Measurements from ENCODE around the gene MICU2.

The MICU2 gene

GRCh38 chr13:21516805-21517204 is 87.2 kb downstream of the MICU2 start:
- FAIRE-seq (no peak), DNase-seq (ENCODE audit: extremely low spot score, insufficient read length, low read depth) (no peak)

GRCh38 chr13:21511849-21512248 is 92.1 kb downstream of the MICU2 start:
- FAIRE-seq (no peak), DNase-seq (ENCODE audit: extremely low spot score, insufficient read length, low read depth) (no peak)

- FAIRE-seq (no peak), DNase-seq (ENCODE audit: extremely low spot score, insufficient read length, low read depth) (no peak)
Measured at GRCh38 chr13:21504379-21504778, 99.6 kb downstream of the MICU2 start.

- FAIRE-seq (no peak), DNase-seq (ENCODE audit: extremely low spot score, insufficient read length, low read depth) (no peak)
Measured at GRCh38 chr13:21501686-21502085, 102.3 kb downstream of the MICU2 start.

GRCh38 chr13:21486322-21486721 is 117.6 kb downstream of the MICU2 start:
- no peak for DNase-seq (ENCODE audit: extremely low spot score, insufficient read length, low read depth)
- no peak for FAIRE-seq

- FAIRE-seq (no peak), DNase-seq (ENCODE audit: extremely low spot score, insufficient read length, low read depth) (no peak)
Measured at GRCh38 chr13:21483748-21484147, 120.2 kb downstream of the MICU2 start.

GRCh38 chr13:21481359-21481758 is 122.6 kb downstream of the MICU2 start:
- no peak for FAIRE-seq
- no peak for DNase-seq (ENCODE audit: extremely low spot score, insufficient read length, low read depth)

- DNase-seq (ENCODE audit: extremely low spot score, insufficient read length, low read depth) (no peak), FAIRE-seq (peak; percentile 88)
Measured at GRCh38 chr13:21478881-21479808, 124.8 kb downstream of the MICU2 start.

- FAIRE-seq (peak; percentile 96), DNase-seq (ENCODE audit: extremely low spot score, insufficient read length, low read depth) (peak; percentile 54)
Measured at GRCh38 chr13:21476893-21477472, 127.0 kb downstream of the MICU2 start.

GRCh38 chr13:21475115-21475514 is 128.9 kb downstream of the MICU2 start:
- DNase-seq (ENCODE audit: extremely low spot score, insufficient read length, low read depth) (no peak), FAIRE-seq (no peak)

GRCh38 chr13:21470785-21471184 is 133.2 kb downstream of the MICU2 start:
- FAIRE-seq (no peak), DNase-seq (ENCODE audit: extremely low spot score, insufficient read length, low read depth) (no peak)

- no peak for FAIRE-seq
Measured at GRCh38 chr13:21466527-21466926, 137.4 kb downstream of the MICU2 start.

GRCh38 chr13:21465710-21466160 is 138.2 kb downstream of the MICU2 start:
- FAIRE-seq (no peak), DNase-seq (ENCODE audit: extremely low spot score, insufficient read length, low read depth) (no peak)

More at GRCh38 chr13:21466527-21466926, 137.4 kb downstream of the MICU2 start:
- DNase-seq (ENCODE audit: extremely low spot score, insufficient read length, low read depth) = no peak

GRCh38 chr13:21463424-21463823 is 140.5 kb downstream of the MICU2 start:
- FAIRE-seq = no peak

GRCh38 chr13:21461131-21461530 is 142.8 kb downstream of the MICU2 start:
- DNase-seq (ENCODE audit: extremely low spot score, insufficient read length, low read depth) = no peak
- no peak for FAIRE-seq

More at GRCh38 chr13:21463424-21463823, 140.5 kb downstream of the MICU2 start:
- no peak for DNase-seq (ENCODE audit: extremely low spot score, insufficient read length, low read depth)

- DNase-seq (ENCODE audit: extremely low spot score, insufficient read length, low read depth) = peak; percentile 88
- FAIRE-seq = peak; percentile 64
Measured at GRCh38 chr13:21458813-21459701, 144.9 kb downstream of the MICU2 start, which contains the start of gene ZDHHC20. Gene ZDHHC20 (minus strand): TSS chr13:21459303. CDS start chr13:21459171, 132 bp downstream.

- peak; percentile 36 for FAIRE-seq
- DNase-seq (ENCODE audit: extremely low spot score, insufficient read length, low read depth) = no peak
Measured at GRCh38 chr13:21458451-21458812, 145.5 kb downstream of the MICU2 start.

- no peak for DNase-seq (ENCODE audit: extremely low spot score, insufficient read length, low read depth)
- no peak for FAIRE-seq
Measured at GRCh38 chr13:21453387-21454081, 150.4 kb downstream of the MICU2 start.

GRCh38 chr13:21450936-21451335 is 153.0 kb downstream of the MICU2 start:
- DNase-seq (ENCODE audit: extremely low spot score, insufficient read length, low read depth) (no peak), FAIRE-seq (no peak)

- FAIRE-seq = no peak
- DNase-seq (ENCODE audit: extremely low spot score, insufficient read length, low read depth) = no peak
Measured at GRCh38 chr13:21446656-21447055, 157.3 kb downstream of the MICU2 start.

Measured in GM18507 (cell line).